ENCODE results near the gene LONP2.

Gene LONP2, protein sequence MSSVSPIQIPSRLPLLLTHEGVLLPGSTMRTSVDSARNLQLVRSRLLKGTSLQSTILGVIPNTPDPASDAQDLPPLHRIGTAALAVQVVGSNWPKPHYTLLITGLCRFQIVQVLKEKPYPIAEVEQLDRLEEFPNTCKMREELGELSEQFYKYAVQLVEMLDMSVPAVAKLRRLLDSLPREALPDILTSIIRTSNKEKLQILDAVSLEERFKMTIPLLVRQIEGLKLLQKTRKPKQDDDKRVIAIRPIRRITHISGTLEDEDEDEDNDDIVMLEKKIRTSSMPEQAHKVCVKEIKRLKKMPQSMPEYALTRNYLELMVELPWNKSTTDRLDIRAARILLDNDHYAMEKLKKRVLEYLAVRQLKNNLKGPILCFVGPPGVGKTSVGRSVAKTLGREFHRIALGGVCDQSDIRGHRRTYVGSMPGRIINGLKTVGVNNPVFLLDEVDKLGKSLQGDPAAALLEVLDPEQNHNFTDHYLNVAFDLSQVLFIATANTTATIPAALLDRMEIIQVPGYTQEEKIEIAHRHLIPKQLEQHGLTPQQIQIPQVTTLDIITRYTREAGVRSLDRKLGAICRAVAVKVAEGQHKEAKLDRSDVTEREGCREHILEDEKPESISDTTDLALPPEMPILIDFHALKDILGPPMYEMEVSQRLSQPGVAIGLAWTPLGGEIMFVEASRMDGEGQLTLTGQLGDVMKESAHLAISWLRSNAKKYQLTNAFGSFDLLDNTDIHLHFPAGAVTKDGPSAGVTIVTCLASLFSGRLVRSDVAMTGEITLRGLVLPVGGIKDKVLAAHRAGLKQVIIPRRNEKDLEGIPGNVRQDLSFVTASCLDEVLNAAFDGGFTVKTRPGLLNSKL

DNA sequence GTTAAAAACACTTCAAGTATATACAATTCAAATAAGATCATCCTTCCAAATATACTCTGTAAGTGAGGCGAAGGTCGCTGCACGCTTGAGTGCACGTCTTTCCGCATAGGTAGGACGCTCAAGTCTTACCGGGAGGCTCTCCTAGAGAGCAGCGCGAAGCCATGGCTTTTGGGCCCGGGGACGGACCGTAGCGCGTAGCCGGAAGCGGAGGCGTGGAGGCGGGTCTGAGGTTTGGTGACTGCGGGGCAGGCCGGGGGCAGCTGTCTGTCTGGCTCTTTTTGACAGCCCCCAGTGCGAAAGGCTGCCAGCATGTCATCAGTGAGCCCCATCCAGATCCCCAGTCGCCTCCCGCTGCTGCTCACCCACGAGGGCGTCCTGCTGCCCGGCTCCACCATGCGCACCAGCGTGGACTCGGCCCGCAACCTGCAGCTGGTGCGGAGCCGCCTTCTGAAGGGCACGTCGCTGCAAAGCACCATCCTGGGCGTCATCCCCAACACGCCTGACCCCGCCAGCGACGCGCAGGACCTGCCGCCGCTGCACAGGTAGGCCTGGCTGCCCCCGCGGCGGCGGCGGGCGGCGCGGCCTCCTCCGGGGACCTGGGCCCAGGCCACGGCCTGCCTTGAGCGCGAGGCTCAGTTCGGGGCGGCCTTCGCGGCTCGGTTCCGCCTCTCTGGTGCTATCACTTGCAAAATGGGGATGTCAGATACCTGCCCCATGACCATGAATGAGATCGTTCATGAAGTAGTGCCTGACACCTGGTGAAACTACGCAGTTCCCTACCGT is at the start of gene LONP2:
TSS of gene LONP2 (plus strand) at position 221 of the 783 bp plus-strand sequence. CDS start at position 310, 89 bp downstream.
- DNase-seq: peak; percentile 91

DNA sequence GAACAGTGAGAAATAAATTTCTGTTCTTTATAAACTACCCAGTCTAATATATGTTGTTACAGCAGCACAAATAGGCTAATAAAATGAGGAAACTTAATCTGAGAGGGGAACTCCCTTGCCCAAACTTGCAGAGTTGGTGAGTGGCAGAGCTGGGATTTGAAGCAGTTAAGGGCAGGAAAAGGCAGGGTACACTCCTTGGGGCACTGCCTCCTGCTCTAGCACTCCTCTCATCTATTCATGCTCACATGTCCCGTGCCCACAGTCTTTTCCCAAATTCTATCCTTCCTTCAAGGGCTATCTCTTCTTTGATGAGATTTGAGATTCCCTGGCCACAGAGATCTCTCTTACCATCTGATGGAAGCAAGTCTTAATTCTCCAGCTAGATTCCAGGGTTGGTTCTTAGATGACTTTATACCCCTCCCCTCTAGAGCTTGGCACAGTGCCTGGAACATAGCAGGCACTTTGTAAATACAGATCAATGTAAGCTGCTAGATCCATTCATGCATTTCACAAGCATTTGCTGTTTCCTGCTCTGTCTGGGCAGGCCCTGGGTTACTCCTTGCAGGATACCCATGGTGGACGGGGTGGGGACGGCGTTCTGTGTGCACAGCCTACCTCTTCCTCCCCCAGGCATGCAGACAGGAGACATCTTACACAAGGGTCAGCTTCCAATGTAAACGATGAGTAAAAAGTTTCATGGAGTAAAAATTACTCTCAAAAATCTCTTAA is 49.1 kb upstream of the LONP2 start:
- no peak for DNase-seq

DNA sequence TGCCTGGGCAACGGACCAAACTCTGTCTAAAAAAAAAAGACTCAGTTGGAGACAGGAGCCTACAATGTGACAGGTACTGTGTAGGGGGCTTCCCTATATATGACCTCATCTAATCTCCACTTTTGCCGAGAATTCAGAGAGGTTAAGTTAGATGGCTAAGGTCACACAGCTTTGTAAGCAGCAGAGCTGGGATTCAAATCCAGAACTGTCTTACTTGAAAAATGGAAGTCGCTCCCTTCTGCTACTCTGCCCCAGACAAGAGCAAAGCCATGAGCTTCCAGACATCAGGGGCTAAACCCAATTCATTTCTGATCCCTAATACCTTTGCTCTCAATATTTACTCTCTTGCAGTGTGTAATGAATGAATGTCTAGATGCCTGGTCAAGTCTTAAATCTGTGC is 46.8 kb upstream of the LONP2 start:
- no peak for DNase-seq

DNA sequence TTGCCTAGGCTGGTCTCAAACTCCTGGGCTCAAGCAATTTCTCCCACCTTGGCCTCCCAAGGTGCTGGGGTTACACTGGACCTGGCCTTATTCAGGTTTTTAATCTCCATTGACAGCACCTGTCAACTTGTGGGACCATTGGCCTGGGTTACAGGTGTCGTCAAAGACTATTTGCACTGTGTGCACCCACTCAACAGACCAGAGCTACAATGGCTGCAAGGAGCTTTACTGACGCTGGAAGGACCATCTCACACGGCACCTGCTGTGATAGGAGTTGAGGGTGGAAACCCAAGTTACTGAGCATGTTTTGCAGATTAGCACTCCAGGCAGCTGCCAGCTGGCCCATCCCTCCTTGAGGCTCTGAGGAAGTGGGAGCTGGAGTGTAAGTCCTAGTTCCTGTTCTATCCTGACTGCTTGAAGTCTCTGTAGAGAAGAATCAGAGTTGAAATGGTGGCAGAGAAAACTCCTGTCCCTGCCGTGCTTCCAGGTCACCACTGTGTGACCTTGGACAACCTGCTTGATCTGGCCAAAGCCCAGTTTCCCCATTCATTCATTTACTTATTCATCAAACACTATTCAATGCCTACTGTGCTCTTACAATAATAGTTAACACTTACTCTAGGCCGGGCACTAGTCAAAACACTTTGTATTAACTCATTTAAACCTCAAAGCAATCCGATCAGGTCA is 42.4 kb upstream of the LONP2 start:
- peak; percentile 29 for DNase-seq

DNA sequence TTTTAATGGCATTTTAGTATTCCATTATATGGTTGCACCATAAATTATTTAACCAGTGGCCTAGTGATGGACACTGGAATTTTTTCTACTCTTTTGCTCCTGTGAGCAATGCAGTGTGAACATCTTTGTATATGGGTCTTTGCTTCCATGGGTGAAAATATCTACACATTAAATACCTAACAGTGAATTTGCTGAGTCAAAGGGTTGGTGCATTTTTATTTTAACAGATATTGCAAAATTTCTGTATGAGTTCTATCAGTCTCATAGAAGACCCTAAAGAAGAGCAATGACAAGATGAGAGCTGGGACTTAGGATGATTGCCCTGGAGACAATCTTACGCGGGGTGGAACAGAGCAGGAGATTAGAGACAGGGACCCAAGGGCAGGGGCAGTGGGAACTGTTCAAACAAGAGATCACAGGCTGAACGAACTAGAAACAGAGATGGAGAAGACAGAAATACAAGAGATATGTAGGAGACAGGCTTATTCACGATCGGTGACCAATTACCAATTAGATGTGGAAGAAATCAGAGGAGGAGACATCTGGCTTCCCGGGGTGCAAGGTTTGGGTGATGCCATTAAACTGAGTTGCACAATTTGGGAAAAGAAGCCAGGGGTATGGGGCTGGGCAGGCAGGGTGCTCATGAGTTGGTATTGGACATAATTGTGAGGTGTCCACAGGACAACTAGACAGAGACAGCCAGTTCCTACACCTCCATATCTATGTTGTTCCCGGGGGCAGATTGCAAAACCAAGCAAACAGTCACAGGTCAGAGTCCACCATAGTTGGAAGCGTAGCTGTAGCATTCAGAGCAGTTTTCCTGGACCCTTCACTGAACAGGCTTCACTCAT is 39.9 kb upstream of the LONP2 start:
- no peak for DNase-seq

DNA sequence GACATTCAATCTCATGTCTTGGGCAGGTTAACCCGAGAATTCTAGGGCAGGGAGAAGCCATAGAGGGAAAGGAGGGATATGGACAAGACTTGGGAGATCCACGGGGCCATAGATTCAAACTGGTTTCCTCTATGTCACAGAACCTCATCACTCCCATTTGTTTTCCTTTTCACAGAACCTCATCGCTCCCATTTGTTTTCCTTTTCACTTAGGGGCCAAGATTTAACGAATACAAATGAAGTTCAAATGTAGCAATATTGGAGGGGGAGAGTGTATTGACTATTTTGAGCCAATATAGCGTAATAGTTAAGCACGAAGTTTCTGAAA is 39.3 kb upstream of the LONP2 start:
- DNase-seq: no peak

DNA sequence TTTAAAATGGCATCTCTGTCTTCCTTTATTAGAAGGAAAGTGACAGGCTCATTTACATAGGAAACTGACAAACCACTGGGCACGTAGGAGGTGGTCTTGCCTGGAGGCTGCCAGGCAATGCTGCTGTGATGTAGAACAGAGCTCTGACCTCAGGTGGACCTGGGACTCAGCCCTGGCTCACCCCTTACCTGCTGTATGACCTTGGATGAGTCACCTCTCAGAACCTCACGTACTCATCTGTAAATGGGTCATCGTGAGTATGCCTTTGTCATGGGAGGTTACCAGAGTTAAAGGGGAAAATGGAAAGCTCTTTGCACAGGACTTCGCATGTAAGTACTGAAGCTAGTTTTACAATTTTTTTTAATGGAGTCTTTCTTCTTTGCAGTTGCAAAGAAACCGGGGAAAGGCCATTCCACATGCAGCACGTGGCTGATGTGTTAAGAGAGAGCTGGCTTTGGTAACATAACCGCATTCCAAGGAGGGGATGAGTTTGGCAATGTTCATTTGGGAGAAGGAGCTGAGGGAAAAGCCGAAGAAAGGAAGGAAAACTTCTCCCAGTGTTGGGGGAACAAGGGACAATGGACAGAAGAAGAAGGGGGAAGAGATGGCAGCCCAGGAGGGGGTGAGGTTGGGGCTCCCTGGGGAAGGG is 37.4 kb upstream of the LONP2 start:
- DNase-seq: no peak

DNA sequence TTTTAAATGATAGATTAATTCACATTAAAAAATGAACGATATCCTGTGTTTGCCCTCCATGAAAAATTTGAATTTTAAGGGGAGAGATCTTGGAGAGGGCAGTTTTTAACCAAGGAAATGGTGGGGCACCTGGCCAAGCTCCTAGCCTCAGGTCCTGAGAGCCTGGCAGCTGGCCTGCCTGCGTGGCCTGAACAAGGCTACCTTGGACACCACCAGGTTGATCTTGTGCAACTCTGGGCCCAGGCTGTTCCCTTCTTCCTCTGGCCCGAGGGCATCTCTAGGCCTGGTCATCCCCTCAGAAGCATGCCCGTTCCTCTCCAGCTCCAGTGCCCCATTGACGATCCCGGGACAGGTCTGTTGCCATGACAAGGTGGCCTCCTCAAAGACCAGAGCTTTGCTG is 33.4 kb upstream of the LONP2 start:
- no peak for DNase-seq

DNA sequence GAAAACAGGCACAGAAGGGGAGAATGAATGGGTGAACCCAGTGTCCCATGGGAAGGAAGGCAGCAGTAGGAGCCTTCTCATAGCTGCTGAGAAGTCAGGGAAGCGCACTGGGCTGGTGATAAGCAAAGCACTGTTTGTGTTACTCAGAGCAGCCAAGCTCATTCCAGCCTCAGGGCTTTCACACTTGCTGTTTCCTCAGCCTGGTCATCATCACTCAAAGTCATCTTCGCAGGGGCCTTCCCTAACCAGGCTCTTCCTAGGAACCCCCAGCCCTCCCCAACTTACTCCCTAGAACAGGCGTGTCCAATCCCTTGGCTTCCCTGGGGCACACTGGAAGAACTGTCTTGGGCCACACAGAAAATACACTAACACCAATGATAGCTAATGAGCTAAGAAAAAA is 32.1 kb upstream of the LONP2 start:
- no peak for DNase-seq

DNA sequence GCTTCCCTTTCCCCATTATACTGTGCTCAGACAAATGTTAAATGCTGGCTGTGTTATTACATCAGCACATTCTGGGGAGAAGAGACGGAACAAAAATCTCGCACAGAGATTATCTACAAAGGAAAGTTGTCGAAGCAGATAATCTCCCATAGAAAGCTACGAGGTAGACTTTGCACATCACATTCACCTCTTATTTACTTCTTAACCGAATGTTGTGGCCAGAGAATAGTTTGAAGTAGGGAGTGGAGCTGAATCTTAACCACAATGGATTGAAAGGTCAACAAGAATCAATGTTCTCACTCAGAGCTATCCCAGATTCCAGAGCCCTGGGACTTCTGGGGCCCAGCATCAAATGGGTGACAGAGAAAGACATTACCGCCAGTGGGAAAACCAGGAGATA is 28.4 kb upstream of the LONP2 start:
- DNase-seq: no peak

DNA sequence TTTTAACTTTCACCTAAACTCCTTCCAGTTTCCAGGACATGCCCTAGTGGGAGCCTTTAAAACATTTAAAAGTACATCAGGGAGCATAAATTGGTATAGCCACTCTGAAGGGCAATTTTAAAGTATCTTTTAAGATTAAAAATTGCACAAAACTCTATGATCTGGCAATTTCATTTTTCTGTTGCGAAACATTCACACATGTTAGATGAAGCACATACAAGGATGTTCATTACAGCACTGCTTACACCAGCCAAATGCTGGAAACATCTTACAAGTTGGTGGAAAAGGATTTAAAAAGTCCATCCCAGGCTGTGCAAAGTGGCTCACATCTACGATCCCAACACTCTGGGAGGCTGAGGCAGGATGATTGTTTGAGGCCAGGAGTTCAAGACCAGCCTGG is 26.4 kb upstream of the LONP2 start:
- no peak for DNase-seq

DNA sequence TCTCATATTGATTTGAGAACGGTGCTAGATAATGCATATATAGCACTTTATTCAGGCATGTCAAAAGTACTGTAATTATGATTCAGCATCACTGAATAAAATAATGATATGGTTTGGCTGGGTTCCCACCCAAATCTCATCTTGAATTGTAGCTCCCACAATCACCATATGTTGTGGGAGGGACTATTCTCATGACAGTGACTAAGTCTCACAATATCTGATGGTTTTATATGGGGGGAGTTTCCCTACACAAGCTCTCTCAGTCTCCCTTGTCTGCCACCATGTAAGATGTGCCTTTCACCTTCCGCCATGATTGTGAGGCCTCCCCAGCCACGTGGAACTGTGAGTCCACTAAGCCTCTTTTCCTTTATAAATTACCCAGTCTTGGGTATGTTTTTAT is 25.6 kb upstream of the LONP2 start:
- DNase-seq: no peak

DNA sequence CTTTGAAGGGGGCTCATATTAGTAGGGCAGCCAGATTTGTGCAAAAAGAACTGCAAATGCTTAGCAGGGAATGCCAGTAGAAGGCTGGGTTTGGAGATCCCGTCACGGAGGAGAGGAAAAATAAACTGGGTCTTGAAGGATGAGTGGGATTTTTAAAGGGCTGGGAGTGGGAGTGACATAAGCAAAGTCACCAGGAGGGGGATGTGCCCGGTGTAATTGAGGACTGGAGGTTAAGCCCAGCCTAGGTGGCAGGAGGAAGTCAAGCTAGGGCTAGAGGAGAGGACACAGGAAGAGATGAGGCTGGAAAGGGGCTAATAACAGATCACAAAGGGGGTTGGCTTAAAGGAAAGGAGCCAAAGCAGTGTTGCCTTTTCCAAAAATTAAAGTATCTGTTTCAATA is 23.2 kb upstream of the LONP2 start:
- DNase-seq: no peak

DNA sequence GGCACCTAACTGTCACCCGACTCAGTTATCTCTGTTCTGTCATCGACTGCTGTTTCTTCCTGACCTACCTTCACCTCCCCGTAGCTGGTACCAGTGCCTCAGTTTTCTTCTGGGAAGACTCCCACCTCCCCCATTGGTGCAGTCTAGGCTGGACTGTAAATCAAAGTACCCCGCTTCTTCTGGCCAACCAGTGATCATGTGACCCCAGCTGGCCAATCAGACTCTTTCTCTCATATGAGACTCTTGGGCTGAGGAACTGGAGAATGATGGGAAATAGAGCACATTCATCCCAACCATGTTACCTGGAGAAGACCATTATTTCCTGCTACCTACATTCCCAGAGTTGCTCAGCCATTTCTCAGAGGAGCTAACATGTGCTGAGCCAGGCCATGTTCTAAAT is 20.6 kb upstream of the LONP2 start:
- no peak for DNase-seq

DNA sequence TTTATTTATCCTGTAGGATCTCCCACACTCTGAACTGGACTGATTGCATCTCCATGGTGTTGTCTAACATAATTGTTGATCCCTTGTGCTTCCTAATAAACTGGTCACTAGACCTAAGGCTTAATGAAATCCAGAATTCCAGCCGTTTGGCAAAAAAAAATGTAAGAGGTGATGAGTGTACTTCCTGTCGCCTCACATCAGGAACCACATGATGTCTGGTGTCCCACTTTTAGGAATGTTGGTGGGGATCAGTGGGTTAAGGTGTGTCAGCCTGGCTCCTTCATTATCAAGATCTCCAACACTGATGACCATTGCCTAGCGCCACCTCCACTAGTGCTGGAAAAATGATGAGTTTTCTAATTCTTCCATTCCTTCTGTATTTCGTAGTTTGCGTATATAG is 18.6 kb upstream of the LONP2 start:
- no peak for DNase-seq

DNA sequence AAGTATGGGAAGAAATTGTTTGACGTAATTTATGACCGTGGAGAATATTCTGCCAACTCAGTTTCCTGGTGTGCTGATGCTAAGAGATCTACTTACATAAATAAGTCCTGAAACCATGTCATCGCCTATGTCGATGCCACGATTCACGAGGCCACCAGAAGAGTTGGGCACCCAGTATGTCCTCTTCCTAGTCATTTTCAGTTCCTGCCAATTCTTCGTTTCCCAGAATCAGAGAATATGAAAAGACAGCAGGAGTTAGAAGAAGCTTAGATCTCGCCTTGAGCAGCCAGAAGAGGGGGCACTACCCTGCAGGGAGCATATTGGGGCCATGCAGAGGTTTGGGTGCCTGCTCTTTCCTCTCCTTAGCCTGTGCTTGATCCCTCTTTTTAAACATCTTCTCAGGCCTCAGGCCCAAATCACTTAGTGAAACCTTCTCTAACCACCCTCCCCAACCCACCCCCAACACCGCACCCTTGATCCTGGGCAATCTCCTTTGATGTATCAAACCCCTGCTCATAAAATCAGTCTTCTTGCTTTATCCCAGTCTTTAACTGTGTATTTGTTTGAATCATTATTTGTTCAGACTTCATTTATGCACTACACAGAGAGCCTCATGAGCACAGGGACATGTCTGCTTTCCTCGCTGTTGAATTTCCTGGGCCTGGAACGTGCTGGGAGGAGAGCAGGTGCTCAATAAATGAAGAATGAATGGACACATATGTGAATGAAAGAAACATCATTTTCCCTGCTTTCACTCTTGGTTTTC is 12.2 kb upstream of the LONP2 start:
- peak; percentile 64 for DNase-seq

DNA sequence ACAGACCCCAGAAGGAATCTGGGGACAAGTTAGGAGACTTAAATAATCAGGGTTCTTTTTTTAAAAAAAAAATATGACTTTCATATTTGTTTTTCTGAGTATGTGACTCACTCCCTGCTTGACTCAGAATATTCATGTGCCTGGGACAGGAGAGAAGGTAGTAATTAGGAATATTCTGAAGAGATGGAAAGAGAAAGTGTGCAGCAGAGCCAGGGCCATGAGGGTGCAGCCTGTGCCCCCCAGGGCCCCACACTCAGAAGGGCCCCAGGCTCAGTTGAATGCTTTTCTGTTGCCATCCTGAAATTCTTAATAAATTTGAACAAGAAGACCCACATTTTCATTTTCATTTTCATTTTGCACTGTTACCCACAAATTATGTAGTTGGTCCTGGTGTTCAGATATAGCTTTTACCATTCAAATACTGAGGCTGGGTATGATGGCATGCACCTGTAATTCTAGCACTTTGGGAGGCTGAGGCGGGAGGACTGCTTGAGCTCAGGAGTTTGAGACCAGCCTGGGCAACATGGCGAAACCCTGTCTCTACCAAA is 11.5 kb upstream of the LONP2 start:
- peak; percentile 2 for DNase-seq

DNA sequence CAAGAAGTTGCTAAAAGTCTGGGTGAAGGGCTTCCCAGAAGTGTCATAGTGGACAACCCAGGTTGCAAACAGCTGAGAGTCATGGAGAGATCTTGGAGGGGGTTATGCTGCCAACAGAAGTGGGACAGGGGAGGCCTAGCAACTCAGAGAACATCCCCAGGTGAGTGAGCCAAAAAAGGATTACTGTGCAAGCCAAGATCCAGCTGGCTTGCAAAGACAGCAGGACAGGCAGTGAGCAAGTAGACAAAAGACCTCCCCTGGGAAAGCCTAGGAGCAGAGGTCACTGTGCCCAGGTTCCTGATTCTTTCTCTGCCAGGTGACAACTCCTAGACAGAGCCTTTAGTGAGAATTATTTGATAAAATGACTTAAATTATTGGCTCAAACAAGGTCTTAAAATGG is 9.5 kb upstream of the LONP2 start:
- DNase-seq: no peak

DNA sequence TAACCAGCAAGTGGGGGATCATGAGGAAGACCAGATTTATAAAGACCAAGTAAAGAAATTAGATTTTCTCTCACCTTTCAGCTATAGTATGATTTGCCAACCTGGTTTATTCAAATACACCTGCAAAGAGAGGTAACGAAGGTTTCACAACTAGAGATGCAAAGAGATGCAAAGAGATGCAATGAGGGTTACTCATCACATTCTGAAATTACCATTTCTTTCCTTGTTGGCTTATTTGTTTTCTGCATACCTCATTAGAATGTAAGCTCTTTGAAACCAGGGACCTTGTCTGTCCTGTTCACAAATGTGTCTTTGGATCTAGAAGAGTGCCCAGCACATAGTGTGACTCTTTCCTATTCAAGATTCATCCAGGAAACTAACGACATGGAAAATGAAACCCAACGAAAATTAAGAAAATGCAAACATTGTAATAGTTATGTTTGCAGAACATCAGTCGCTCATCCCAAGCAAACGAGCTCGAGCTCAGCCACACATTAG is 9.0 kb upstream of the LONP2 start:
- no peak for DNase-seq

All from inflammatory macrophage treated with lipopolysaccharide for 4 hours (primary cell).